HEK293T (cell line): ENCODE measurements around the gene LGR6.

Source experiments
- ARNT ChIP-seq: fragments of 450-650 bp; IDR thresholded peaks from 2 replicates; pipeline ENCODE4 v1.6.1; 2017; ENCODE audit warnings: mild to moderate bottlenecking
- BHLHE40 ChIP-seq: fragments of 450-650 bp; IDR thresholded peaks from 2 replicates; pipeline ENCODE4 v1.6.1; 2016; ENCODE audit warnings: mild to moderate bottlenecking, moderate library complexity, borderline replicate concordance
- CTBP1 ChIP-seq: fragments of 450-650 bp; IDR thresholded peaks from 2 replicates; pipeline ENCODE4 v1.6.1; 2016; ENCODE audit warnings: borderline replicate concordance
- ELF4 ChIP-seq: fragments of 450-650 bp; IDR thresholded peaks from 2 replicates; pipeline ENCODE4 v1.6.1; 2017; ENCODE audit warnings: antibody characterized with exemption
- FOXA1 ChIP-seq: fragments of 450-650 bp; IDR thresholded peaks from 2 replicates; pipeline ENCODE4 v1.6.1; 2016; ENCODE audit warnings: mild to moderate bottlenecking
- SUZ12 ChIP-seq: fragments of 450-650 bp; IDR thresholded peaks from 2 replicates; pipeline ENCODE4 v1.6.1; 2016; ENCODE audit warnings: mild to moderate bottlenecking
- TARDBP ChIP-seq: fragments of 450-650 bp; IDR thresholded peaks from 2 replicates; pipeline ENCODE4 v1.6.1; 2016
- ZNF384 ChIP-seq: fragments of 450-650 bp; IDR thresholded peaks from 2 replicates; pipeline ENCODE4 v1.6.1; 2016

GRCh38 chr1:202200112-202200548 is 6.5 kb downstream of the LGR6 start:
- TF ChIP-seq TARDBP (no peak), FOXA1 (no peak), ZNF384 (no peak), BHLHE40 (no peak), CTBP1 (no peak), SUZ12 (no peak), ELF4 (no peak), ARNT (no peak)
